Activated T-cell treated with anti-CD3 and anti-CD28 coated beads, Interleukin-2, amount 50 U/mL, for 4 hours (primary cell): ENCODE measurements around the gene HTRA3. TPM values are rescaled to one million over a fixed set of nuclear protein-coding genes. Genes with fewer than 3 reads are reported as not detected.

ENCODE experiments used
- ATAC-seq, 2 donors: fragments of 200-7000 bp; cut with Tn5 transposase; one replicate each; pipeline ENCODE4 v1.10.0; 2021
- DNase-seq: peaks from one replicate; pipeline ENCODE4 v3.0.0-alpha.2; 2020
- H3K27me3 Mint-ChIP-seq: one replicate; pipeline ENCODE4 v1.8.0; 2021; ENCODE audit warnings: low read depth, mixed read lengths
- H3K36me3 Mint-ChIP-seq: one replicate; pipeline ENCODE4 v1.8.0; 2022; ENCODE audit warnings: mixed read lengths; ENCODE audit not compliant: insufficient read depth
- H3K4me1 Mint-ChIP-seq: one replicate; pipeline ENCODE4 v1.8.0; 2021; ENCODE audit warnings: low read depth, mixed read lengths
- H3K4me3 Mint-ChIP-seq: one replicate; pipeline ENCODE4 v1.8.0; 2021; ENCODE audit warnings: mild to moderate bottlenecking, moderate library complexity, mixed read lengths
- H3K9me3 Mint-ChIP-seq: one replicate; pipeline ENCODE4 v1.8.0; 2021; ENCODE audit warnings: mixed read lengths
- total RNA-seq, 3 donors: library from RNA; stranded (reverse); gene quantifications; one replicate each; pipeline ENCODE4 v1.2.1, GENCODE V29; 2021

HTRA3 gene
- total RNA-seq, 3 donors from 2014 or later: not detected

GRCh38 chr4:8239226-8239625 lies 30.3 kb upstream of the HTRA3 start:
- Mint-ChIP-seq H3K4me3 (no peak overlapping the region), H3K4me1 (peaks cover 7% of the 10 kb centered on the region), H3K27me3 (no peaks in the 10 kb centered on the region), H3K36me3 (peaks cover 7% of the 10 kb centered on the region), H3K9me3 (no peaks in the 10 kb centered on the region)
- ATAC-seq (no peak), DNase-seq (no peak)

- H3K4me1 Mint-ChIP-seq: peaks cover 6% of the 10 kb centered on the region
- DNase-seq: no peak
- H3K36me3 Mint-ChIP-seq: peaks cover 7% of the 10 kb centered on the region
- H3K4me3 Mint-ChIP-seq: no peak overlapping the region
- H3K27me3 Mint-ChIP-seq: no peaks in the 10 kb centered on the region
- no peaks in the 10 kb centered on the region for H3K9me3 Mint-ChIP-seq
- no peak for ATAC-seq
These were observed 29.9 kb upstream of the HTRA3 start for GRCh38 chr4:8239661-8240060.

- Mint-ChIP-seq H3K27me3 (no peaks in the 10 kb centered on the region), H3K9me3 (no peaks in the 10 kb centered on the region), H3K36me3 (peaks cover 7% of the 10 kb centered on the region), H3K4me3 (no peak overlapping the region), H3K4me1 (peaks cover 5% of the 10 kb centered on the region)
- no peak for DNase-seq
- no peak for ATAC-seq
These were observed 29.1 kb upstream of the HTRA3 start for GRCh38 chr4:8240211-8241041.

DNA sequence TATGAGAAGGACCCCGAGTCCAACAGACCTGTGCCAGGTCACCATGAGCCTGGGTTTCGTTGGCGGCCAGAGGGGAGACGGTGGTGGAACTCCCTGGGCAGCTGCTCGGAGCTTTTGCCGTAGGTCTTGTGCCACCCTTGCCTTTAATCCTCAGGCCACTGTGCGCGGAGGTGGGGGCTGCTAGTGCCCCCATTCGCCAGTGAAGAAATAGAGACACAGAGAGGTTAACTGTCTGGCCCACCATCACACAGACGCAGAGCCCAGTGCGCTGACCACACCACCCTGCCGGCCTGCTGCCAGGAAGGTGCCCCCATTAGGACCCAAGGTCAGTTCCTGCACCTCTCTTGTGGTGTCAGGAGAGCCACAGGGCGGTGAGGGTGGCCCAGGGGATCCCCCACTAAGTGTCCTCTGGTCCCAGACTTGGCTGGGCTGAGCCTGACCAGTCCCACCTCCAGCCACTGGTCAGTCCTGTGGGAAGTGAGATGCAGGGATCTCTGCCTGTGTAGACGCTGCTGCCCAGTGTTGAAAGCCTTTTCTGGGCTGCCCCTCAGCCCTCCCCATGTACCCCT lies 28.3 kb upstream of the HTRA3 start:
- no peaks in the 10 kb centered on the region for H3K27me3 Mint-ChIP-seq
- ATAC-seq (no peak), DNase-seq (no peak)
- H3K9me3 Mint-ChIP-seq: no peaks in the 10 kb centered on the region
- peaks cover 7% of the 10 kb centered on the region for H3K36me3 Mint-ChIP-seq
- peaks cover 5% of the 10 kb centered on the region for H3K4me1 Mint-ChIP-seq
- H3K4me3 Mint-ChIP-seq: no peak overlapping the region

DNA sequence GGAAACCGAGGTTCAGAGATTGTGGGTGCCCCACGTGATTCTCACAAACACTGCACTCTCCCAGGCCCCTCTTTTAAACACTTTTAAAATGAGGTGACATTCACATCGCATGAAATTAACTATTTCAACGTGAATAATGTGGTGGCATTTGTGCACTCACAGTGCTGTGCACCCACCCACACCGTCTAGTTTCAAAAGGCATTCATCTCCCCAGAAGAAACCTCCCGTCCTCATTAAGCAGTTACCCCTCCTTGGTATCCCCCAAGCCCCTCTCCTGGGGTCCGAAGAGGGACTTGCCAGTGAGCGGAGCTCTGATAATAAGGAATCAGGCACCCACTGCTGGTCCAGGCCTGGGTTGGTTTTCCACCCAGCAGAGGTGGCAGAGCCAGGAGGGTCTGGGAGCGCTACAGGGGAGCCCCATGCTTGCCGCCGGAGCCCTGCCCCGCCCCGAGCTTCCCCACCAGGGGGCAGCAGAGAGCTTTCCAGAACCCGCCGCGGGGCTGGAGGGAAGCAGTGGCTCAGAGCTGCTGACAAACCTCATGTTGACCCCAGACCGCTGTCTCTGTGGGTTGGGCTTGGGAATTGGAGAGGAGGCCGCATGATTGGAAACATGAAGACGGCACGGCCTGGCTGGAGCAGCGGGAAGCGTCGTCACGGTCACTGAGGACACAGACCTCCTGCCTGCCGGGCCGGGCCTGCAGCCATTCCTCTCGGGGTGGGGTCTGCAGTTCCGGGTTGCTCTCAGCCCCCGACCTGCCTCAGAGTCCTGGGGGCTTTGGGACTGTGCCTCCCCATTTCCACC lies 27.5 kb upstream of the HTRA3 start:
- no peak overlapping the region for H3K4me3 Mint-ChIP-seq
- no peaks in the 10 kb centered on the region for H3K27me3 Mint-ChIP-seq
- peaks cover 5% of the 10 kb centered on the region for H3K4me1 Mint-ChIP-seq
- peaks cover 7% of the 10 kb centered on the region for H3K36me3 Mint-ChIP-seq
- DNase-seq: peak; percentile 83
- no peaks in the 10 kb centered on the region for H3K9me3 Mint-ChIP-seq
- peak; percentile 93 for ATAC-seq

GRCh38 chr4:8242782-8243560 lies 26.6 kb upstream of the HTRA3 start:
- H3K4me3 Mint-ChIP-seq: no peak overlapping the region
- H3K36me3 Mint-ChIP-seq: peaks cover 7% of the 10 kb centered on the region
- H3K4me1 Mint-ChIP-seq: peaks cover 5% of the 10 kb centered on the region
- ATAC-seq (no peak), DNase-seq (no peak)
- no peaks in the 10 kb centered on the region for H3K27me3 Mint-ChIP-seq
- H3K9me3 Mint-ChIP-seq: no peaks in the 10 kb centered on the region

DNA sequence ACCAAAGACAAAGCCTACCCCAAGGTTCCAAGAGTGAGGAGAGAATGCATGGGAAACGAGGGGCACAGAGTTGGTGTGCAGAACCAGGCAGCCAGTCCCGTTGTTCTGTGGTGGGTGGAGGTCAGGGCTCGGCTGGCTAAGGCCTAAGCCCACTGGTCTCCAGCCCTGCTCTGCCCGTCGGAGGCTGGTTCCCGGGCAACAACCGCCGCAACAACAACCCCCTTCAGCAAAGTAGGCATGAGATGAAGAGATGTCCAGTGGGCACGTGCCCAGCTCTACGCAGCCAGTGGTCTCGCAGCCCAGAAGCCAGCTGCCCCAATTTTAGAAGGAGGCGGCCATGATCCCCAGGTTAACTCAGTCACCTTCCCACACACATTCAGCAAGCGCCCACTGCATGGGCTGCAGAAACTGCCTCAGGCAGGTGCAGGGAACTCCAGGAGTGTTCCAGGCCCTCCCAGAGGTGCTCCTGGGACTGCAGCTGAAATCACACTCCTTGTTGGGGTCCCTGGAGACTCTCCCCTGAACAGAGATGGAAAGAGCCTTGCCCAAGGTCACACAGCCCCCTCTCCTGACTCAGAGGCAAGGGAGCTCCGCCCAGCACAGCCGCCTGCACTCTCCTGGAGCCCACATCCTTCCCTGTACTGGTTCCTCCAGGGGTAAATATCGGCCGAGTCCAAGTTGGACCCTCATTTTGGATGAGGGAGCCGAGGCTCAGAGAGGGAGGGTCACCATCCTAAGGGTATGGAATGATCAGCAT lies 25.4 kb upstream of the HTRA3 start:
- no peak for ATAC-seq

DNA sequence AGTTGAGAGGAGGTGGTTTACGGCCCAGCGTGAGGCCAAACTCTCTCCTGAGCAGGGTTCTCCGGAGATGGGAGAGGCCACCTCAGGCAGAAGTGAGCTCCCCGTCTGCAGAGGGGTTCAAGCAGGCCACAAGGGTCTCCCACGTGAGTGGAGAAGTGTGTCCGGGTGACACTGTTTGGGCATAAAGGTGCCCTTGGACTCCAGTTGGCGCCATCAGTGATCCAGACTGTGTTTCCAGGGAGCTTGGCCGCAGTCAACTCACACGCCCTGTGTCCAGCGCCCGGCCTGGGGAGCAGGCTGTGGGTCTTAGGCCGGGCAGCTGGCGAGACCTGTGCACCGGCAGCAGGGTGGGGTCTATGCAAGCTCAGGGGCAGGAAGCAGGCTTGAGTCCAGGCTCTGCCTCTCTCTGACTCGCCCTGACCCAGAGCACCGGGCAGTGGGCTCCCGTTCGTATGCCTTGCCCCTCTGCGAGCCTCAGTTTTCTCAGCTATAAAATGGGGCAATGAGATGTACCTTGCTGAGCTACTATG lies 24.6 kb upstream of the HTRA3 start:
- no peaks in the 10 kb centered on the region for H3K27me3 Mint-ChIP-seq
- DNase-seq (no peak), ATAC-seq (no peak)
- H3K4me3 Mint-ChIP-seq: no peak overlapping the region
- H3K9me3 Mint-ChIP-seq: no peaks in the 10 kb centered on the region
- H3K36me3 Mint-ChIP-seq: peaks cover 3% of the 10 kb centered on the region
- H3K4me1 Mint-ChIP-seq: peaks cover 5% of the 10 kb centered on the region

More for the DNA sequence above, 25.4 kb upstream of the HTRA3 start:
- H3K4me3 Mint-ChIP-seq: no peak overlapping the region
- no peaks in the 10 kb centered on the region for H3K27me3 Mint-ChIP-seq
- no peaks in the 10 kb centered on the region for H3K9me3 Mint-ChIP-seq
- H3K4me1 Mint-ChIP-seq: peaks cover 5% of the 10 kb centered on the region
- peaks cover 4% of the 10 kb centered on the region for H3K36me3 Mint-ChIP-seq
- DNase-seq: no peak

DNA sequence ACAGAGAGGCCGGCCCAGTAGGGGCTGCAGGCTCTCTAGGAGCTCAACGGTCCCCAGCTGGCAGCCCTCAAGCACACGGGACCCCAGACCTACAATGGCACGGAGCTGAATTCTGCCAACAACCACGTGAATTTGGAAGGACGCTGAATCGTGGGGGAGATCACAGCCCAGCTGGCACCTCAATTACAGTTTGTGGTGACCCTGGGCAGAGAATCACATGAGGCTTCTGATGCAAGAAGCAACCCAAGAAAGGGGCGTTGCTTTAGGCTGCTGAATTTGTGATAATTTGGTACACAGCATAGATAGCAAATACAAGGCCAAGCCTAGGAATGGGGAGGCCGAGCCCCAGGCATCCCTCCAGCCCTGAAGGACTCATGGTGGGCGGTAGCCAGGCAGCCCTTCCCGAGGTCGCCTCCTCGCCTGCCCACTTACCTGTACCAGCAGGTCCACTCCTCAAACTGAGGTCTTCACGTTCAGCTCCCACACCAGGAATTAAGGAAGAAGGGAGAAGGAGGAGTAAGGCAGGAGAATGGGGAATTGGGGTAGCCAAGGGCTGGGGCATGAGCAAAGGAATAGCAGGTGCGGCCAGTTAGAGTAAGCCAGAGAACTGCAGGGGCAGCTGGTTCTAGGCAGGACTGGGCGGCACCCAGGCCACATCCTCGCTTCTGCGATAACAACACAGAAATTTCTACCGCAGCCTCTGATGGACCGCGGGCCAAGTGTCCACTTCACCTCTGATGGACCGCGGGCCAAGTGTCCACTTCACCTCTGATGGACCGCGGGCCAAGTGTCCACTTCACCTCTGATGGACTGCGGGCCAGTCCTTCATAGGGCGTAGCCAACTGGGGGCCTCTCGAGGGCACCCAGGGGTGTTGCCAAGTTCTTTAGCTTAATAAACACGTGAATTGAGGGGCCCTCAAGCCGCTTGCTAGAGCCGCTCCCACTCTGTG lies 23.4 kb upstream of the HTRA3 start:
- ATAC-seq (no peak), DNase-seq (no peak)
- H3K36me3 Mint-ChIP-seq: peaks cover 2% of the 10 kb centered on the region
- peaks cover 5% of the 10 kb centered on the region for H3K4me1 Mint-ChIP-seq
- no peaks in the 10 kb centered on the region for H3K27me3 Mint-ChIP-seq
- H3K9me3 Mint-ChIP-seq: no peaks in the 10 kb centered on the region
- no peak overlapping the region for H3K4me3 Mint-ChIP-seq

- no peak for ATAC-seq
- DNase-seq: no peak
- no peak overlapping the region for H3K4me3 Mint-ChIP-seq
- no peaks in the 10 kb centered on the region for H3K9me3 Mint-ChIP-seq
- H3K27me3 Mint-ChIP-seq: no peaks in the 10 kb centered on the region
- no peaks in the 10 kb centered on the region for H3K36me3 Mint-ChIP-seq
- no peaks in the 10 kb centered on the region for H3K4me1 Mint-ChIP-seq
These were observed 22.3 kb upstream of the HTRA3 start for GRCh38 chr4:8247047-8247930.

GRCh38 chr4:8248091-8248490 lies 21.5 kb upstream of the HTRA3 start:
- Mint-ChIP-seq H3K27me3 (no peaks in the 10 kb centered on the region), H3K4me1 (no peaks in the 10 kb centered on the region), H3K9me3 (no peaks in the 10 kb centered on the region), H3K36me3 (no peaks in the 10 kb centered on the region), H3K4me3 (no peak overlapping the region)
- no peak for DNase-seq
- no peak for ATAC-seq

GRCh38 chr4:8250227-8250626 lies 19.3 kb upstream of the HTRA3 start:
- Mint-ChIP-seq H3K9me3 (no peaks in the 10 kb centered on the region), H3K4me1 (no peaks in the 10 kb centered on the region), H3K27me3 (no peaks in the 10 kb centered on the region), H3K4me3 (no peak overlapping the region), H3K36me3 (no peaks in the 10 kb centered on the region)
- DNase-seq (no peak), ATAC-seq (no peak)
